Chondrocyte (in vitro differentiated cells): ENCODE measurements around the gene KATNAL2. TPM values are rescaled to one million over a fixed set of nuclear protein-coding genes. Genes with fewer than 3 reads are reported as not detected.

ENCODE experiments used
- DNase-seq: peaks from one replicate; pipeline ENCODE4 v3.0.0; 2021; ENCODE audit warnings: mixed read lengths, low spot score
- H3K27ac Mint-ChIP-seq: one replicate; pipeline ENCODE4 v1.8.0; 2021; ENCODE audit warnings: mild to moderate bottlenecking, moderate library complexity, mixed read lengths; ENCODE audit not compliant: unreplicated experiment
- H3K27me3 Mint-ChIP-seq: 2 replicates; pipeline ENCODE4 v1.8.0; 2021; ENCODE audit warnings: low read depth, mixed read lengths
- H3K36me3 Mint-ChIP-seq: 2 replicates; pipeline ENCODE4 v1.8.0; 2021; ENCODE audit warnings: low read depth, mixed read lengths
- H3K4me1 Mint-ChIP-seq: 2 replicates; pipeline ENCODE4 v1.8.0; 2021; ENCODE audit warnings: low read depth, mild to moderate bottlenecking, mixed read lengths
- H3K4me3 Mint-ChIP-seq: one replicate; pipeline ENCODE4 v1.8.0; 2021; ENCODE audit warnings: mild to moderate bottlenecking, moderate library complexity, mixed read lengths; ENCODE audit not compliant: unreplicated experiment
- H3K9me3 Mint-ChIP-seq: 2 replicates; pipeline ENCODE4 v1.8.0; 2021; ENCODE audit warnings: low read depth, mixed read lengths
- total RNA-seq: library from RNA; stranded (reverse); gene quantifications from 3 replicates; pipeline ENCODE4 v1.2.1, GENCODE V29; 2021
- TF ChIP-seq, protein P1 (sequence below): fragments of 200-600 bp; sonication (generic); IDR thresholded peaks from 2 replicates; pipeline ENCODE4 v1.5.0; 2021; ENCODE audit warnings: antibody characterized with exemption, mild to moderate bottlenecking, moderate library complexity

Gene KATNAL2
- total RNA-seq, 1 donor from 2014 or later: 7.4 TPM

DNA sequence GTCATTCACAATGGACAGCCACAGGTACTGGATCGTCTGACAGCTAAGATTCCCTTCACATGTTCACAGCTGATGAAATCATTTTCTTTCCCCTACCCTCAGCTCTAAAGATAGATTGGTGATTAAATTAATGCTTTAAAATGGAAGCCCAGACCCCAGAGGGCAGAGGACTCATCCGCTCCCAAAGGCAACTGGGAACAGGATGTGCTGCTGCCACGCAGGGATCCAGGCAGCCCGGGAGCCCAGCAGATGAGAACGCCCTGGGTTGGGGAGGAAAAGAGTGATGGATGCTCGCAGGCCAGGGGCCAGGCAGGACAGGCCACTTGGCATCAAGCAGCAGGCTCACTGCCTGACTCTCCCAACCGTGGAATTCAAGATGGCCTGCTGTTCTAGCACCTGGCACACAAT, 191.6 kb downstream of the KATNAL2 start:
- peaks cover 28% of the 10 kb centered on the region for H3K36me3 Mint-ChIP-seq
- no peak overlapping the region for H3K27ac Mint-ChIP-seq
- no peaks in the 10 kb centered on the region for H3K27me3 Mint-ChIP-seq
- TF ChIP-seq, protein P1, sequence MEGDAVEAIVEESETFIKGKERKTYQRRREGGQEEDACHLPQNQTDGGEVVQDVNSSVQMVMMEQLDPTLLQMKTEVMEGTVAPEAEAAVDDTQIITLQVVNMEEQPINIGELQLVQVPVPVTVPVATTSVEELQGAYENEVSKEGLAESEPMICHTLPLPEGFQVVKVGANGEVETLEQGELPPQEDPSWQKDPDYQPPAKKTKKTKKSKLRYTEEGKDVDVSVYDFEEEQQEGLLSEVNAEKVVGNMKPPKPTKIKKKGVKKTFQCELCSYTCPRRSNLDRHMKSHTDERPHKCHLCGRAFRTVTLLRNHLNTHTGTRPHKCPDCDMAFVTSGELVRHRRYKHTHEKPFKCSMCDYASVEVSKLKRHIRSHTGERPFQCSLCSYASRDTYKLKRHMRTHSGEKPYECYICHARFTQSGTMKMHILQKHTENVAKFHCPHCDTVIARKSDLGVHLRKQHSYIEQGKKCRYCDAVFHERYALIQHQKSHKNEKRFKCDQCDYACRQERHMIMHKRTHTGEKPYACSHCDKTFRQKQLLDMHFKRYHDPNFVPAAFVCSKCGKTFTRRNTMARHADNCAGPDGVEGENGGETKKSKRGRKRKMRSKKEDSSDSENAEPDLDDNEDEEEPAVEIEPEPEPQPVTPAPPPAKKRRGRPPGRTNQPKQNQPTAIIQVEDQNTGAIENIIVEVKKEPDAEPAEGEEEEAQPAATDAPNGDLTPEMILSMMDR: no peak
- no peaks in the 10 kb centered on the region for H3K4me1 Mint-ChIP-seq
- no peaks in the 10 kb centered on the region for H3K9me3 Mint-ChIP-seq
- H3K4me3 Mint-ChIP-seq: no peak overlapping the region
- DNase-seq: no peak

GRCh38 chr18:47109720-47110119, 192.3 kb downstream of the KATNAL2 start:
- Mint-ChIP-seq H3K4me1 (no peaks in the 10 kb centered on the region), H3K27ac (no peak overlapping the region), H3K27me3 (no peaks in the 10 kb centered on the region)

DNA sequence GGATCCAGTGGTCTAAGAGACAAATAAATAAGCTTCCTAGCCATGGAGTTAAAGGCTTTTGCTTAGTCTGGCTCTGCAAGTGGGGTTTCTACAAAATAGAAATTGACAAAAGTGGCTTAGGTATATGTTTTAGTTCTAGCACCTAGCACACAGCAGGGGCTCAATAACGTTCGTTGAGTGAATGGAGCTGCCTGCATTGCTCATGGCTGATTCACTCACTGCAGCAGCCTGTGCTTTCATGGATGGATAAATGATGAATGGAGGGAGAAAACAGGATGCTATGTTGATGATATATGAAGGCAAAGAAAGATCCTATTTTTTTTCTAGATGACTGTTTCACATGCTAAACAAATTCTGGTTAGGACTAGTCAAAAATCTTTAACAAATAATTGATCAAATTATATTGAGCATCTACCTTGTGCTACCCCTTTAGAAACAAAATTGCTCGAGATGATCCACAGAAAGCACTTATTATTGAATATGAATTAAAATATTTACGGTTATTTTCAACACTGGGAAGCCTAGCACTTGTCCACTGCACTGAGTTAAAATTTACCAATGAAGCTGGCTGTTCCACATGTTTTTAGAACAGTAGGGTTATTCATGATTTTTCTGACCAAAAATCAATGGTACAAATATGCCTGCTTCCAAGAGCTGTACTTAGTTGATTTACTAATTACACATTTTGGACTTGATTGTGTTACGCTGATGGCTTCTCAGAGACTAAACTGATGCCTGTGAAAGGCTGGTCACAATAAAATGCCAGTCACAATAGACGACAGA, 193.3 kb downstream of the KATNAL2 start:
- no peak overlapping the region for H3K4me3 Mint-ChIP-seq
- no peaks in the 10 kb centered on the region for H3K9me3 Mint-ChIP-seq
- no peak overlapping the region for H3K27ac Mint-ChIP-seq
- TF ChIP-seq, protein P1: no peak
- H3K36me3 Mint-ChIP-seq: peaks cover 24% of the 10 kb centered on the region
- no peaks in the 10 kb centered on the region for H3K27me3 Mint-ChIP-seq
- no peak for DNase-seq
- no peaks in the 10 kb centered on the region for H3K4me1 Mint-ChIP-seq

More at GRCh38 chr18:47109720-47110119, 192.3 kb downstream of the KATNAL2 start:
- DNase-seq: no peak
- Mint-ChIP-seq H3K9me3 (no peaks in the 10 kb centered on the region), H3K36me3 (peaks cover 25% of the 10 kb centered on the region), H3K4me3 (no peak overlapping the region)
- TF ChIP-seq, protein P1: no peak

DNA sequence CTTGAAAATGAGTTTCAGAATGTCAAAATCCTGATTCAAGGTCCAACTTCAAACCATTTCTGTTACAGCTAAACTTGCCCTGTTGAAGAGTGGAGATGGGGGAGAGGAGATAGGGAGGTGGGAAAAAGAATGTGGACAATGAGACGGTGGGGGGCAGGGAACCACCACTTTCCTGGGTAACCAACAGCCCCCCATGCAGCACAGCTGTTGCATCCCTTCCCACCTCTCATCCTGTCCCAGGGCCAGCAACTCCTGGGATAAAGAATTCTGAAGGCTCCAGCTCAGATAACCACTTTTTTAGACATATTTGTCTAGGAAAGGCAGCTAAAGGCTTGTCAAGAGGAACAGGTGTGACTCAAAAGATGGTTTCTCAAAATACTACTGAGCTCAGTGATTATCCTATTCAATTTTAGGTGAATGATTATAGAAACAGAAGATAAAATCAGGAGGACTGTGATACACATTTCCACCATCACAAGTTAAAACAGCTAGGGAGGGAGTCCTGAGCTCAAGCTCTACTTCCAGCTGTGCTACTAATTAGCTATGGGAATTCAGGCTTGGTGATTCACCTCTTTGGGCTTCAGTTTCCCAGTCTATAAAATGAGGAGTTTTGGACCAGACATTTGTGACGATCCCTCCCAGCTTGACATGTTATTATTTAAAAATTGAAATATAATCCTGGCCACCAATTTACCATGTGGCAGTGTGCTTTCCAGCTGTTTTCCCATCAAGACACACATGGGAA, 196.6 kb downstream of the KATNAL2 start:
- Mint-ChIP-seq H3K27ac (no peak overlapping the region), H3K36me3 (peaks cover 27% of the 10 kb centered on the region), H3K4me1 (no peaks in the 10 kb centered on the region), H3K27me3 (no peaks in the 10 kb centered on the region), H3K9me3 (no peaks in the 10 kb centered on the region), H3K4me3 (no peak overlapping the region)
- TF ChIP-seq, protein P1: no peak
- DNase-seq: no peak

- no peak for DNase-seq
- no peak overlapping the region for H3K4me3 Mint-ChIP-seq
- H3K27ac Mint-ChIP-seq: no peak overlapping the region
- TF ChIP-seq, protein P1: no peak
- peaks cover 27% of the 10 kb centered on the region for H3K36me3 Mint-ChIP-seq
- no peaks in the 10 kb centered on the region for H3K4me1 Mint-ChIP-seq
- H3K27me3 Mint-ChIP-seq: no peaks in the 10 kb centered on the region
- no peaks in the 10 kb centered on the region for H3K9me3 Mint-ChIP-seq
These were observed 197.8 kb downstream of the KATNAL2 start for GRCh38 chr18:47115205-47115604.
